ENCODE measurements around the gene S100A8. TPM values are rescaled to one million over a fixed set of nuclear protein-coding genes. Genes with fewer than 3 reads are reported as not detected.
"Not testable (repeated sequence)": the region's sequence is repeated elsewhere in the genome, so short reads cannot be mapped to it uniquely, and the experiment has no call there.

The S100A8 gene
- total RNA-seq, 1 experiment from 2014 or later = not detected

- no peak for DNase-seq (ENCODE audit: low spot score)
Observed at GRCh38 chr1:153347856-153348255, 43.0 kb downstream of the S100A8 start.

GRCh38 chr1:153347049-153347448 lies 43.8 kb downstream of the S100A8 start:
- not testable (repeated sequence) for DNase-seq (ENCODE audit: low spot score)

- no peak for DNase-seq (ENCODE audit: low spot score)
Observed at GRCh38 chr1:153346077-153346723, 44.7 kb downstream of the S100A8 start.

- no peak for DNase-seq (ENCODE audit: low spot score)
Observed at GRCh38 chr1:153345187-153346076, 45.4 kb downstream of the S100A8 start.

GRCh38 chr1:153344718-153345025 lies 46.2 kb downstream of the S100A8 start:
- no peak for DNase-seq (ENCODE audit: low spot score)

GRCh38 chr1:153343811-153344717 lies 46.8 kb downstream of the S100A8 start:
- DNase-seq (ENCODE audit: low spot score) = no peak

GRCh38 chr1:153343040-153343681 lies 47.7 kb downstream of the S100A8 start:
- DNase-seq (ENCODE audit: low spot score) = no peak

GRCh38 chr1:153342178-153342577 lies 48.7 kb downstream of the S100A8 start:
- no peak for DNase-seq (ENCODE audit: low spot score)

GRCh38 chr1:153341431-153341934 lies 49.4 kb downstream of the S100A8 start:
- DNase-seq (ENCODE audit: low spot score) = no peak

GRCh38 chr1:153340356-153340755 lies 50.5 kb downstream of the S100A8 start:
- DNase-seq (ENCODE audit: low spot score) = no peak

Other genes with a start within 250 kb of the S100A8 start
- not detected in 2 replicates for gene SPRR2G, start 240.2 kb downstream of the S100A8 start, total RNA-seq (2014; rRNA removed; shearing (Covaris generic))
- not detected in 2 replicates for gene LELP1, start 187.6 kb downstream of the S100A8 start, total RNA-seq (2014; rRNA removed; shearing (Covaris generic))
- gene PRR9, start 173.5 kb downstream of the S100A8 start, total RNA-seq (2014; rRNA removed; shearing (Covaris generic)) = not detected in 2 replicates
- gene LORICRIN, start 131.4 kb downstream of the S100A8 start, total RNA-seq (2014; rRNA removed; shearing (Covaris generic)) = not detected in 2 replicates
- gene PGLYRP3, start 78.1 kb downstream of the S100A8 start, total RNA-seq (2014; rRNA removed; shearing (Covaris generic)) = not detected in 2 replicates
- not detected in 2 replicates for gene PGLYRP4, start 42.2 kb downstream of the S100A8 start, total RNA-seq (2014; rRNA removed; shearing (Covaris generic))
- gene S100A9, start 33.2 kb downstream of the S100A8 start, total RNA-seq (2014; rRNA removed; shearing (Covaris generic)) = not detected in 2 replicates
- not detected in 2 replicates for gene S100A12, start 15.5 kb downstream of the S100A8 start, total RNA-seq (2014; rRNA removed; shearing (Covaris generic))
- gene S100A7A, start 25.4 kb upstream of the S100A8 start, total RNA-seq (2014; rRNA removed; shearing (Covaris generic)) = not detected in 2 replicates
- gene S100A7, start 69.6 kb upstream of the S100A8 start, total RNA-seq (2014; rRNA removed; shearing (Covaris generic)) = not detected in 2 replicates
- gene S100A6, start 144.9 kb upstream of the S100A8 start, total RNA-seq (2014; rRNA removed; shearing (Covaris generic)) = 1,463 and 1,751 TPM in 2 replicates
- 1.1 and 6.1 TPM in 2 replicates for gene S100A5, start 149.9 kb upstream of the S100A8 start, total RNA-seq (2014; rRNA removed; shearing (Covaris generic))
- 3,194 and 3,572 TPM in 2 replicates for gene S100A4, start 154.7 kb upstream of the S100A8 start, total RNA-seq (2014; rRNA removed; shearing (Covaris generic))
- 90.9 and 103 TPM in 2 replicates for gene S100A3, start 158.2 kb upstream of the S100A8 start, total RNA-seq (2014; rRNA removed; shearing (Covaris generic))
- 41.3 and 63.0 TPM in 2 replicates for gene S100A2, start 174.8 kb upstream of the S100A8 start, total RNA-seq (2014; rRNA removed; shearing (Covaris generic))
- gene S100A16, start 222.1 kb upstream of the S100A8 start, total RNA-seq (2014; rRNA removed; shearing (Covaris generic)) = 726 and 852 TPM in 2 replicates
- 0.17 TPM in 1 of 2 replicates, not detected in the other for gene S100A14, start 225.3 kb upstream of the S100A8 start, total RNA-seq (2014; rRNA removed; shearing (Covaris generic))
- 116 and 160 TPM in 2 replicates for gene S100A13, start 236.4 kb upstream of the S100A8 start, total RNA-seq (2014; rRNA removed; shearing (Covaris generic))
- 0.46 and 2.8 TPM in 2 replicates for gene S100A1, start 237.4 kb upstream of the S100A8 start, total RNA-seq (2014; rRNA removed; shearing (Covaris generic))
- 49.0 and 60.8 TPM in 2 replicates for gene CHTOP, start 243.0 kb upstream of the S100A8 start, total RNA-seq (2014; rRNA removed; shearing (Covaris generic))